Ishikawa (cell line): ENCODE data around the gene IQCF5.

Source experiments
- CEBPB ChIP-seq: IDR thresholded peaks from 2 replicates; pipeline ENCODE4 v1.6.1; 2012
- CREB1 ChIP-seq: IDR thresholded peaks from 2 replicates; pipeline ENCODE4 v1.6.1; 2012; ENCODE audit warnings: low read depth
- EGR1 ChIP-seq: IDR thresholded peaks from 2 replicates; pipeline ENCODE4 v1.6.1; 2012
- EP300 ChIP-seq: IDR thresholded peaks from 2 replicates; pipeline ENCODE4 v1.6.1; 2012; ENCODE audit warnings: borderline replicate concordance
- FOXM1 ChIP-seq: IDR thresholded peaks from 2 replicates; pipeline ENCODE4 v1.6.1; 2012; ENCODE audit warnings: low read depth, borderline replicate concordance
- MAX ChIP-seq: IDR thresholded peaks from 2 replicates; pipeline ENCODE4 v1.6.1; 2012
- NFIC ChIP-seq: IDR thresholded peaks from 2 replicates; pipeline ENCODE4 v1.6.1; 2012
- RAD21 ChIP-seq: IDR thresholded peaks from 2 replicates; pipeline ENCODE4 v1.6.1; 2012; ENCODE audit warnings: low read depth
- TAF1 ChIP-seq: IDR thresholded peaks from 2 replicates; pipeline ENCODE4 v1.6.1; 2012; ENCODE audit warnings: low read depth, mild to moderate bottlenecking
- TCF12 ChIP-seq: IDR thresholded peaks from 2 replicates; pipeline ENCODE4 v1.6.1; 2012; ENCODE audit warnings: low read depth
- TEAD4 ChIP-seq: IDR thresholded peaks from 2 replicates; pipeline ENCODE4 v1.6.1; 2012
- YY1 ChIP-seq: IDR thresholded peaks from 2 replicates; pipeline ENCODE4 v1.6.1; 2012; ENCODE audit warnings: low read depth
- ZBTB7A ChIP-seq: IDR thresholded peaks from 2 replicates; pipeline ENCODE4 v1.6.1; 2012; ENCODE audit warnings: low read depth
- TF ChIP-seq, protein P1 (sequence below): IDR thresholded peaks from 2 replicates; pipeline ENCODE4 v1.6.1; 2012; ENCODE audit warnings: low read depth, mild to moderate bottlenecking
- TF ChIP-seq, protein P2 (sequence below): IDR thresholded peaks from 2 replicates; pipeline ENCODE4 v1.6.1; 2012

IQCF5 gene

GRCh38 chr3:51894391-51894790, 19.0 kb upstream of the IQCF5 start:
- TF ChIP-seq TEAD4, result no peak

DNA sequence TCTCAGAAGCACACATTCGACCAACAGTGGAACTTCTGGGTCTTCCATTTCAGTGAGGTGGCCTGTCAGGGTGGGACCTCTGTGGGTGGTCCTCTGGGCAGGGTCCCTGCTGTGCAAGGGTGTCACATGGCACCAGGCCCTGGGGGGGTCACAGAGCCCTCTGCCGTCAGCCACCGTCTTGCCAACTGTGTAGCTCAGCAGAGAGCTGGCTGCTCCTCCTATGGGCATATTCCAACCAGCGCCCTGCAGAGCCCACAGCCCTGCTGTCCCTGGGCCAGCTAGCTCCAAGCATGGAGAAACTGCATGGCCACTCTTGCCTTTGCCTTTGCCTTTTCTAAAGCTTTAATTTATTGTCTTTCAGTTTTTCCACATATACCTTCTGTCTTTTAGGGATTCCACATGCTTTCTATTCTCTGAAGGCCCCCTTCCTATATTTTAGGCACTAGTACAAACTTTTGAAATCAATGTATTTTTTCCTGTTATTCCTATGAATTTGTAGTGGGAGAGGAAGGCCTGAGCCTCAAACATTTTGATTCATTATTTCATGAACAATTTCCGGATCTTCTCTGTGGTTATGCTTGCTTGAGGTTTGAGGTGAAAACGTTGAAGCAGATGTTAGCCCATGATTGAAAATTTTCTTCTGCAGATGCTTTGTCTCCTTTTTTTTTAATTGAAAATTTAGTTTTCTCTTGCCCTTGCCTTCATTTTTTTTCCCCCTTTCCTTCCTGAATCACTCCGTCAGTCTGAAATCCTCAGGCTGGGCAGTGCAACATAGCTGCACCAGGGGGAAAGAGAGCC, 16.0 kb upstream of the IQCF5 start:
- TF ChIP-seq FOXM1 (no peak), EGR1 (no peak), TCF12 (no peak), TAF1 (no peak), TEAD4 (no peak), NFIC (no peak), RAD21 (no peak), CREB1 (no peak), YY1 (no peak), CEBPB (no peak), ZBTB7A (no peak), EP300 (no peak), MAX (no peak)
- TF ChIP-seq, protein P1, sequence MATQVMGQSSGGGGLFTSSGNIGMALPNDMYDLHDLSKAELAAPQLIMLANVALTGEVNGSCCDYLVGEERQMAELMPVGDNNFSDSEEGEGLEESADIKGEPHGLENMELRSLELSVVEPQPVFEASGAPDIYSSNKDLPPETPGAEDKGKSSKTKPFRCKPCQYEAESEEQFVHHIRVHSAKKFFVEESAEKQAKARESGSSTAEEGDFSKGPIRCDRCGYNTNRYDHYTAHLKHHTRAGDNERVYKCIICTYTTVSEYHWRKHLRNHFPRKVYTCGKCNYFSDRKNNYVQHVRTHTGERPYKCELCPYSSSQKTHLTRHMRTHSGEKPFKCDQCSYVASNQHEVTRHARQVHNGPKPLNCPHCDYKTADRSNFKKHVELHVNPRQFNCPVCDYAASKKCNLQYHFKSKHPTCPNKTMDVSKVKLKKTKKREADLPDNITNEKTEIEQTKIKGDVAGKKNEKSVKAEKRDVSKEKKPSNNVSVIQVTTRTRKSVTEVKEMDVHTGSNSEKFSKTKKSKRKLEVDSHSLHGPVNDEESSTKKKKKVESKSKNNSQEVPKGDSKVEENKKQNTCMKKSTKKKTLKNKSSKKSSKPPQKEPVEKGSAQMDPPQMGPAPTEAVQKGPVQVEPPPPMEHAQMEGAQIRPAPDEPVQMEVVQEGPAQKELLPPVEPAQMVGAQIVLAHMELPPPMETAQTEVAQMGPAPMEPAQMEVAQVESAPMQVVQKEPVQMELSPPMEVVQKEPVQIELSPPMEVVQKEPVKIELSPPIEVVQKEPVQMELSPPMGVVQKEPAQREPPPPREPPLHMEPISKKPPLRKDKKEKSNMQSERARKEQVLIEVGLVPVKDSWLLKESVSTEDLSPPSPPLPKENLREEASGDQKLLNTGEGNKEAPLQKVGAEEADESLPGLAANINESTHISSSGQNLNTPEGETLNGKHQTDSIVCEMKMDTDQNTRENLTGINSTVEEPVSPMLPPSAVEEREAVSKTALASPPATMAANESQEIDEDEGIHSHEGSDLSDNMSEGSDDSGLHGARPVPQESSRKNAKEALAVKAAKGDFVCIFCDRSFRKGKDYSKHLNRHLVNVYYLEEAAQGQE, result no peak
- TF ChIP-seq, protein P2, sequence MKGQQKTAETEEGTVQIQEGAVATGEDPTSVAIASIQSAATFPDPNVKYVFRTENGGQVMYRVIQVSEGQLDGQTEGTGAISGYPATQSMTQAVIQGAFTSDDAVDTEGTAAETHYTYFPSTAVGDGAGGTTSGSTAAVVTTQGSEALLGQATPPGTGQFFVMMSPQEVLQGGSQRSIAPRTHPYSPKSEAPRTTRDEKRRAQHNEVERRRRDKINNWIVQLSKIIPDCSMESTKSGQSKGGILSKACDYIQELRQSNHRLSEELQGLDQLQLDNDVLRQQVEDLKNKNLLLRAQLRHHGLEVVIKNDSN, result no peak

GRCh38 chr3:51888463-51889105, 13.2 kb upstream of the IQCF5 start:
- TF ChIP-seq CREB1 (no peak), TEAD4 (no peak), EGR1 (no peak)

- TF ChIP-seq TAF1 (no peak), CEBPB (no peak), EP300 (no peak), ZBTB7A (no peak), FOXM1 (no peak), CREB1 (no peak), RAD21 (no peak), YY1 (no peak), TCF12 (no peak), NFIC (no peak), TEAD4 (no peak), MAX (no peak), EGR1 (no peak)
- TF ChIP-seq, protein P1, result no peak
- TF ChIP-seq, protein P2, result no peak
These were observed 12.2 kb upstream of the IQCF5 start for GRCh38 chr3:51887620-51888019.

- no peak for TF ChIP-seq ZBTB7A
- no peak for TF ChIP-seq NFIC
- TF ChIP-seq, protein P1, result no peak
- no peak for TF ChIP-seq TCF12
- no peak for TF ChIP-seq TAF1
- TF ChIP-seq YY1, result no peak
- TF ChIP-seq EGR1, result no peak
- no peak for TF ChIP-seq CEBPB
- TF ChIP-seq, protein P2, result no peak
- no peak for TF ChIP-seq RAD21
- TF ChIP-seq TEAD4, result no peak
- TF ChIP-seq MAX, result no peak
- no peak for TF ChIP-seq CREB1
- no peak for TF ChIP-seq EP300
- no peak for TF ChIP-seq FOXM1
These were observed 11.0 kb upstream of the IQCF5 start for GRCh38 chr3:51886447-51886846.
